Erythroblast (primary cell): Measurements from ENCODE around the gene ZXDC.

Experiments
- GATA1 ChIP-seq: IDR thresholded peaks from 2 replicates; pipeline ENCODE4 v1.6.1; 2011; ENCODE audit warnings: low read depth, mild to moderate bottlenecking, control low read depth, low read length, moderate library complexity
- POLR2A ChIP-seq: IDR thresholded peaks from 2 replicates; pipeline ENCODE4 v1.6.1; 2011; ENCODE audit warnings: mild to moderate bottlenecking, low read length

DNA sequence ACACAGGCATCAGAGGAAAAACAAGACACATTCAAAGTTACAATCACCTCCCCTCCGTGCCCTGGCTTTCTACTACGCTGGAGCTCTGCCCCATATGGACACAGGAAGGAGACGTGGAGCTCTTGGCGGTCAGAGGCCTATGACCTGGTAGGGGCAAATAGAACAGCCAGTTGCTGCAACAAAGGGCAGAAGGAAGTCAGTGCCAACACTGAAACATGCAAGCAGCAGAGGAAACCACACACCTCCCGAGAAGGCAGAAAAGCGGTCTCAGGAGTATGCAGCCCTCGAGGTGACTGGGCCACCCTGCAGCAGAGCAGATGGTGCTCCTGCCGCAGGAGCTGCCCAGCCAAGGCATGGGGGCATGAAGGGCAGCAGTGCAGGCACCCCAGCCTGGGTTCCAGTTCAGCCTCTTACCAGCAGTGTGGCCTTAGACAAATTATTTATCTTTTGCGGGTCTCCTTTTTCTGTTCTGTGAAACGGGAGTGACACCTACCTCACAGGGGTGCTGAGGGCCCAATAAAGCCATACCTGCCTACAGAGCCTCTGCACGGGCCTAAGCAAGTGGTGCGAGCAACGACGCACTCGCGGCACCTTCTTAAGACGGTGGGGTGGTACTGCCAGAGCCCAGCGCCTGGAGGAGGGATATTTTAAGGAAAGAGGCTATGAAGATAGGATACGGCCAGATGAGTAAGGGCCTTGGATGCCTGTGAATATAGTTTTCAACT, 8.6 kb downstream of the ZXDC start:
- TF ChIP-seq POLR2A (no peak), GATA1 (no peak)
